MM.1S (cell line): ENCODE results near the gene FOXP1.

ENCODE experiments used
- DNase-seq: peaks from one replicate; pipeline ENCODE4 v3.0.0-alpha.2; 2015
- H2AFZ ChIP-seq: fragments of 300-600 bp; sonication (generic); 2 replicates; pipeline ENCODE4 v1.6.0; 2016; ENCODE audit warnings: antibody characterized with exemption, low read length
- H3F3A ChIP-seq: fragments of 300-600 bp; sonication (generic); 2 replicates; pipeline ENCODE4 v1.6.1; 2016; ENCODE audit warnings: mild to moderate bottlenecking, antibody characterized with exemption, low read length, moderate library complexity, mixed read lengths; ENCODE audit not compliant: insufficient read depth
- H3K27ac ChIP-seq: fragments of 300-600 bp; sonication (generic); 2 replicates; pipeline ENCODE4 v1.5.1; 2016; ENCODE audit warnings: mild to moderate bottlenecking, low read length
- H3K27me3 ChIP-seq: fragments of 300-600 bp; sonication (generic); replicated peaks from 2 replicates; pipeline ENCODE4 v1.6.0; 2016; ENCODE audit warnings: low read length; ENCODE audit not compliant: insufficient read depth
- H3K36me3 ChIP-seq: fragments of 300-600 bp; sonication (generic); replicated peaks from 2 replicates; pipeline ENCODE4 v1.6.1; 2016; ENCODE audit warnings: mild to moderate bottlenecking, low read length, mixed read lengths; ENCODE audit not compliant: insufficient read depth
- H3K4me1 ChIP-seq: fragments of 300-600 bp; sonication (generic); 2 replicates; pipeline ENCODE4 v1.6.1; 2016; ENCODE audit warnings: low read length, mixed read lengths
- H3K4me2 ChIP-seq: fragments of 300-600 bp; sonication (generic); 2 replicates; pipeline ENCODE4 v1.6.0; 2016; ENCODE audit warnings: low read depth, low read length
- H3K4me3 ChIP-seq: fragments of 300-600 bp; sonication (generic); 2 replicates; pipeline ENCODE4 v1.5.1; 2016; ENCODE audit warnings: low read length, mixed read lengths
- H3K79me2 ChIP-seq: fragments of 300-600 bp; sonication (generic); 2 replicates; pipeline ENCODE4 v1.6.1; 2016; ENCODE audit warnings: mixed run types, low read length, mixed read lengths
- H3K9ac ChIP-seq: fragments of 300-600 bp; sonication (generic); 2 replicates; pipeline ENCODE4 v1.6.1; 2016; ENCODE audit warnings: low read length, mixed read lengths
- H3K9me2 ChIP-seq: fragments of 300-600 bp; sonication (generic); replicated peaks from 2 replicates; pipeline ENCODE4 v1.6.1; 2016; ENCODE audit warnings: mild to moderate bottlenecking, low read length, mixed read lengths; ENCODE audit not compliant: insufficient read depth
- H3K9me3 ChIP-seq: fragments of 300-600 bp; sonication (generic); replicated peaks from 2 replicates; pipeline ENCODE4 v1.6.1; 2016; ENCODE audit warnings: mild to moderate bottlenecking, low read length, mixed read lengths; ENCODE audit not compliant: insufficient read depth
- H4K20me1 ChIP-seq: fragments of 300-600 bp; sonication (generic); 2 replicates; pipeline ENCODE4 v1.6.1; 2016; ENCODE audit warnings: mild to moderate bottlenecking, low read length, moderate library complexity, mixed read lengths; ENCODE audit not compliant: insufficient read depth
- EZH2 ChIP-seq: fragments of 300-600 bp; sonication (generic); optimal IDR thresholded peaks from 2 replicates; pipeline ENCODE3; 2017; ENCODE audit warnings: low read depth, mild to moderate bottlenecking, antibody characterized with exemption, low read length, mixed read lengths
- EZH2phosphoT487 ChIP-seq: fragments of 300-600 bp; sonication (generic); IDR thresholded peaks from 2 replicates; pipeline ENCODE4 v1.6.1; 2018; ENCODE audit warnings: antibody characterized with exemption, low read length
- TF ChIP-seq, protein P1 (sequence below): fragments of 300-600 bp; sonication (generic); IDR thresholded peaks from 2 replicates; pipeline ENCODE4 v1.5.1; 2016; ENCODE audit warnings: antibody characterized with exemption, low read length, mixed read lengths

Gene FOXP1

DNA sequence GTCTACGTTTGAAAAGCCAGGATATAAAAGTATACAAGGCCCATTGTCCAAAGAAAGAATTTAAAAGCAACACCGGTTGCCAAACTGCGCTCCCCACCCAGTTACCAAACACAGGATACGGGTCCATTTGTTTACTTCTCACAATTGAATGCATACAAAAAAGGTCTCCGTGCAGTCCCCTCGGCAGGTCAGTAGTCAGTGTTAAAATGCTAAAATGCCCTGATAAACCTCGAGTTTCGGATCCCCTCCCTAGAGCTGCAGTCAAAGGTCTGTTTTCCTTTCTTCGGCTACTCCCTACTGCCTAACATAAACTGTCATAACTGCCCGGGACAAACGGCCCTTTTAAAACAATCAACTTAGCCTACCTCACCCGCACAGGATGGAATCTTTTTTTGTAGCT lies 534.6 kb downstream of the FOXP1 start:
- H3K9ac ChIP-seq = no peak overlapping the region
- H3K4me1 ChIP-seq = no peaks in the 10 kb centered on the region
- H3K4me3 ChIP-seq = no peak overlapping the region
- no peak overlapping the region for H2AFZ ChIP-seq
- H3K9me2 ChIP-seq = no peaks in the 10 kb centered on the region
- H4K20me1 ChIP-seq = no peaks in the 10 kb centered on the region
- H3K79me2 ChIP-seq = peaks cover 30% of the 10 kb centered on the region
- no peaks in the 10 kb centered on the region for H3K27me3 ChIP-seq
- H3K9me3 ChIP-seq = no peaks in the 10 kb centered on the region
- no peaks in the 10 kb centered on the region for H3F3A ChIP-seq
- H3K4me2 ChIP-seq = no peak overlapping the region
- no peak for DNase-seq
- H3K36me3 ChIP-seq = no peaks in the 10 kb centered on the region; the same call in 1 of the 2 replicates
- no peak for TF ChIP-seq EZH2
- TF ChIP-seq EZH2phosphoT487 = no peak
- TF ChIP-seq, protein P1, sequence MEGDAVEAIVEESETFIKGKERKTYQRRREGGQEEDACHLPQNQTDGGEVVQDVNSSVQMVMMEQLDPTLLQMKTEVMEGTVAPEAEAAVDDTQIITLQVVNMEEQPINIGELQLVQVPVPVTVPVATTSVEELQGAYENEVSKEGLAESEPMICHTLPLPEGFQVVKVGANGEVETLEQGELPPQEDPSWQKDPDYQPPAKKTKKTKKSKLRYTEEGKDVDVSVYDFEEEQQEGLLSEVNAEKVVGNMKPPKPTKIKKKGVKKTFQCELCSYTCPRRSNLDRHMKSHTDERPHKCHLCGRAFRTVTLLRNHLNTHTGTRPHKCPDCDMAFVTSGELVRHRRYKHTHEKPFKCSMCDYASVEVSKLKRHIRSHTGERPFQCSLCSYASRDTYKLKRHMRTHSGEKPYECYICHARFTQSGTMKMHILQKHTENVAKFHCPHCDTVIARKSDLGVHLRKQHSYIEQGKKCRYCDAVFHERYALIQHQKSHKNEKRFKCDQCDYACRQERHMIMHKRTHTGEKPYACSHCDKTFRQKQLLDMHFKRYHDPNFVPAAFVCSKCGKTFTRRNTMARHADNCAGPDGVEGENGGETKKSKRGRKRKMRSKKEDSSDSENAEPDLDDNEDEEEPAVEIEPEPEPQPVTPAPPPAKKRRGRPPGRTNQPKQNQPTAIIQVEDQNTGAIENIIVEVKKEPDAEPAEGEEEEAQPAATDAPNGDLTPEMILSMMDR = no peak
- no peak overlapping the region for H3K27ac ChIP-seq

DNA sequence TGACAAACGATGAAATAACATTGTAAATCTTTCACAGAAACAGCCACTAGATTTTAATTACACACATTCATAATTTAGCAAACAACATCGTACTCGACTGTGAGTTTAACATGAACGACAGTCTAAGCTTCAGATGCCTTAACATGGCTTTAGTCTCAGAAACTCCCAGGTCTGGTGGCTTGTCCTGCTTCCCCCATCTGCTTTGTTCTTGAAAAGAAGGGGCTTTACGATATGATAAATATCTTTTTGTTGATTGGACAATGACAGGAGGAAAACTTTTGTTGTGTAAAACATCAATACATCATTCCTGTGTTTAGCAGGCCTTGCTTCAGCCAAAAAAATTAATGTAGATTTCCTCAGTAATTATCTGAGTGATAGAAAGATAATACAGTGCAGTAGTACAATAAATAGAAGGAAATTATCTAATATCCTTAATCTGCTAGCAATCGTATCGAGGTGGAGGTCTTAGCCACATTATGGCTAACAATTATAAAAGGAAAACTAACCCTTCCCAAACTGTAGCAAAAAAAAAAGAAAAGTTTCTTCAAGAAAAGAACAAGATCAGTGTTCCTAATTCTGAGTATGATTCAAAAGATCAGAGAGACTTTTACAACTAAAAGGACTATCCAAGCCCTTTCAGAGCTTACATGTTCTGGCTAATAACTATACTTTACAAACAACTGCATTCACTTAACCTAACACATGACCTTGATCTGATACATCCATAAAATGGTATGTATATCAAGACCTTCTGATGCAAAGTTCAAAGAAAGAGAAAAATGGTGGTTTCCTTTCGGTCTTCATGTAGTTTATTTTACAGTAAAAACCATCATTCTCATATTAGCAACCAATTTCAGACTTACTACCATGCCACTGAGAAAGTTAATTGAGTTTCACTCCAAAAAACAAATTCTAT lies 535.7 kb downstream of the FOXP1 start:
- peaks cover 28% of the 10 kb centered on the region for H3K79me2 ChIP-seq
- no peaks in the 10 kb centered on the region for H3K9me2 ChIP-seq
- no peaks in the 10 kb centered on the region for H4K20me1 ChIP-seq
- H3K27me3 ChIP-seq = no peaks in the 10 kb centered on the region
- no peak for DNase-seq
- H3K4me2 ChIP-seq = no peak overlapping the region
- H3K4me3 ChIP-seq = no peak overlapping the region
- no peaks in the 10 kb centered on the region for H3K9me3 ChIP-seq
- no peaks in the 10 kb centered on the region for H3K4me1 ChIP-seq
- H3K9ac ChIP-seq = no peak overlapping the region
- H3F3A ChIP-seq = no peaks in the 10 kb centered on the region
- no peaks in the 10 kb centered on the region; the same call in 1 of the 2 replicates for H3K36me3 ChIP-seq
- no peak overlapping the region for H2AFZ ChIP-seq
- no peak for TF ChIP-seq EZH2phosphoT487
- TF ChIP-seq, protein P1 = no peak
- TF ChIP-seq EZH2 = no peak
- H3K27ac ChIP-seq = no peak overlapping the region

DNA sequence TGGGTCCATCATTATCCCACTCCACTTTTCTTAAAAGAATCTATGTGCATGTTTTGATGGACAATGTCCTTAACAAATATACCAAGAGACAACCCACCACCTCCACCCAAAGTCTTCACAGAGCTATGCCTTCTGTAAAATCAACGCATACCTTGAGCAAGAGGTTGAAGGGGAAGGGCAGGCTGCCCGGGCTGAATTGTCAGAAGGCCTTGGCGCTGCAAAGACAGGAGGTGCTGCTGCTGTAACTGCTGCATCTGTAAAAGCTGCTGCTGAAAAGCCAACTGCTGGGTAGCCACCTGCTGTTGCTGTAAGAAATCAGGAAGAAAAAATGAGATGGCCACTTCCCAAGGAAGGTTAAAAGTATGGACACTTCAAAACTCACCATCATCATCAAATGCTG lies 536.7 kb downstream of the FOXP1 start:
- Histone ChIP-seq H3K9me3 (no peaks in the 10 kb centered on the region), H3K27me3 (no peaks in the 10 kb centered on the region), H3K4me3 (no peak overlapping the region), H3K4me1 (no peaks in the 10 kb centered on the region), H2AFZ (no peak overlapping the region), H3F3A (no peaks in the 10 kb centered on the region), H3K4me2 (no peak overlapping the region), H4K20me1 (no peaks in the 10 kb centered on the region), H3K79me2 (peaks cover 35% of the 10 kb centered on the region), H3K9ac (no peak overlapping the region), H3K27ac (no peak overlapping the region), H3K9me2 (no peaks in the 10 kb centered on the region), H3K36me3 (peaks cover 4% of the 10 kb centered on the region; the same call in 1 of the 2 replicates)
- TF ChIP-seq EZH2 (no peak), EZH2phosphoT487 (no peak)
- TF ChIP-seq, protein P1 = no peak
- no peak for DNase-seq
